ENCODE results near the gene ADCY10. TPM values are rescaled to one million over a fixed set of nuclear protein-coding genes. Genes with fewer than 3 reads are reported as not detected.
"Not testable (repeated sequence)": the region's sequence is repeated elsewhere in the genome, so short reads cannot be mapped to it uniquely, and the experiment has no call there.

Gene ADCY10
- polyA plus RNA-seq, 3 donors: 0.09 TPM; not detected in 2

GRCh38 chr1:167832693-167833092, 81.2 kb downstream of the ADCY10 start:
- Histone ChIP-seq H2AFZ (ENCODE audit: insufficient read depth, low read depth, low read length, poor library complexity, severe bottlenecking) (no peak overlapping the region), H3K4me1 (ENCODE audit: control insufficient read depth in 1 of 2, insufficient read depth in 2 of 2, low read length in 2 of 2) (no peaks in the 10 kb centered on the region), H3K4me2 (replicated peaks; ENCODE audit: extremely low read depth, low read length, poor library complexity, severe bottlenecking) (no peak overlapping the region), H3K9me3 (replicated peaks in 1 of 2; ENCODE audit: control insufficient read depth in 1 of 2, insufficient read depth in 1 of 2, low read length in 2 of 2) (no peaks in the 10 kb centered on the region), H3K9ac (ENCODE audit: insufficient read depth, low read length, poor library complexity, severe bottlenecking) (no peak overlapping the region), H3K27ac (ENCODE audit: low read depth in 1 of 2, low read length in 2 of 2) (no peak overlapping the region), H3K79me2 (ENCODE audit: insufficient read depth, low read length) (no peaks in the 10 kb centered on the region), H4K20me1 (ENCODE audit: insufficient read depth, low read length) (no peaks in the 10 kb centered on the region), H3K27me3 (ENCODE audit: control insufficient read depth in 2 of 2, insufficient read depth in 2 of 2, low read length in 2 of 2) (no peaks in the 10 kb centered on the region), H3K36me3 (replicated peaks in 1 of 2; ENCODE audit: control insufficient read depth in 1 of 2, insufficient read depth in 2 of 2, low read length in 2 of 2) (no peaks in the 10 kb centered on the region), H3K4me3 (replicated peaks in 1 of 3; ENCODE audit: low read depth in 2 of 3, low read length in 3 of 3) (no peak overlapping the region)
- no peak for DNase-seq
- intact Hi-C loops (cut with micrococcal nuclease): no loop called here
- Mint-ChIP-seq H3K4me3 (no peak overlapping the region), H3K27ac (no peak overlapping the region), H3K36me3 (no peaks in the 10 kb centered on the region), H3K27me3 (ENCODE audit: low read depth in 3 of 3) (peaks cover 0 to 2% (median 1%) of the 10 kb centered on the region in 3 donors), H3K9me3 (peaks cover 0 to 4% (median 1%) of the 10 kb centered on the region in 7 donors), H3K4me1 (peaks cover 4% of the 10 kb centered on the region)
- WGBS (ENCODE audit: insufficient coverage): 93% methylated on average over 3 of the region's 5 CpGs
- TF ChIP-seq CTCF (IDR thresholded peaks at IDR 0.05): no peak

GRCh38 chr1:167830668-167831067, 83.3 kb downstream of the ADCY10 start:
- H3K4me1 ChIP-seq (ENCODE audit: control insufficient read depth in 1 of 2, insufficient read depth in 2 of 2, low read length in 2 of 2); H3K9me3 ChIP-seq (replicated peaks in 1 of 2; ENCODE audit: control insufficient read depth in 1 of 2, insufficient read depth in 1 of 2, low read length in 2 of 2); H3K27ac ChIP-seq (ENCODE audit: low read depth in 1 of 2, low read length in 2 of 2); H2AFZ ChIP-seq (ENCODE audit: insufficient read depth, low read depth, low read length, poor library complexity, severe bottlenecking); H3K4me1 Mint-ChIP-seq; H3K27me3 Mint-ChIP-seq (ENCODE audit: low read depth in 3 of 3); DNase-seq; intact Hi-C loops (cut with micrococcal nuclease); H4K20me1 ChIP-seq (ENCODE audit: insufficient read depth, low read length); H3K4me3 ChIP-seq (replicated peaks in 1 of 3; ENCODE audit: low read depth in 2 of 3, low read length in 3 of 3); H3K27me3 ChIP-seq (ENCODE audit: control insufficient read depth in 2 of 2, insufficient read depth in 2 of 2, low read length in 2 of 2); H3K4me2 ChIP-seq (replicated peaks; ENCODE audit: extremely low read depth, low read length, poor library complexity, severe bottlenecking); H3K27ac Mint-ChIP-seq; H3K9ac ChIP-seq (ENCODE audit: insufficient read depth, low read length, poor library complexity, severe bottlenecking); H3K36me3 Mint-ChIP-seq; H3K4me3 Mint-ChIP-seq; H3K36me3 ChIP-seq (replicated peaks in 1 of 2; ENCODE audit: control insufficient read depth in 1 of 2, insufficient read depth in 2 of 2, low read length in 2 of 2); H3K9me3 Mint-ChIP-seq; H3K79me2 ChIP-seq (ENCODE audit: insufficient read depth, low read length): not testable (repeated sequence)
- 88% methylated on average over 3 of the region's 5 CpGs for WGBS (ENCODE audit: insufficient coverage)

All from CD14-positive monocyte (primary cell).